Adipocyte (in vitro differentiated cells): ENCODE data around the gene B9D1.

Experiments
- DNase-seq: peaks from one replicate; pipeline ENCODE4 v3.0.0-alpha.2; 2015; ENCODE audit warnings: low read depth
- H3K27me3 ChIP-seq: replicated peaks from 2 replicates; pipeline ENCODE4 v1.7.0; 2013; ENCODE audit warnings: mild to moderate bottlenecking, low read length, moderate library complexity; ENCODE audit not compliant: control insufficient read depth, insufficient read depth
- H3K36me3 ChIP-seq: 2 replicates; pipeline ENCODE4 v1.7.0; 2013; ENCODE audit warnings: low read length, mild to moderate bottlenecking, moderate library complexity; ENCODE audit not compliant: control insufficient read depth, insufficient read depth, severe bottlenecking
- H3K4me1 ChIP-seq: 2 replicates; pipeline ENCODE4 v1.7.0; 2013; ENCODE audit warnings: mild to moderate bottlenecking, low read length, moderate library complexity; ENCODE audit not compliant: control insufficient read depth, insufficient read depth
- H3K4me3 ChIP-seq: 2 replicates; pipeline ENCODE4 v1.7.0; 2013; ENCODE audit warnings: mild to moderate bottlenecking, low read length, moderate library complexity
- H3K9ac ChIP-seq: 2 replicates; pipeline ENCODE4 v1.7.0; 2013; ENCODE audit warnings: mild to moderate bottlenecking, low read length, moderate library complexity
- H3K9me3 ChIP-seq: 2 replicates; pipeline ENCODE4 v1.7.0; 2013; ENCODE audit warnings: mild to moderate bottlenecking, low read length, moderate library complexity; ENCODE audit not compliant: control insufficient read depth

Gene B9D1

GRCh38 chr17:19331134-19331533 lies 31.4 kb downstream of the B9D1 start:
- Histone ChIP-seq H3K27me3 (no peaks in the 10 kb centered on the region), H3K4me1 (peaks cover 40% of the 10 kb centered on the region), H3K9me3 (no peaks in the 10 kb centered on the region), H3K4me3 (no peak overlapping the region), H3K9ac (peak overlapping the region; percentile 27), H3K36me3 (peaks cover 14% of the 10 kb centered on the region)
- DNase-seq, result peak; percentile 90

DNA sequence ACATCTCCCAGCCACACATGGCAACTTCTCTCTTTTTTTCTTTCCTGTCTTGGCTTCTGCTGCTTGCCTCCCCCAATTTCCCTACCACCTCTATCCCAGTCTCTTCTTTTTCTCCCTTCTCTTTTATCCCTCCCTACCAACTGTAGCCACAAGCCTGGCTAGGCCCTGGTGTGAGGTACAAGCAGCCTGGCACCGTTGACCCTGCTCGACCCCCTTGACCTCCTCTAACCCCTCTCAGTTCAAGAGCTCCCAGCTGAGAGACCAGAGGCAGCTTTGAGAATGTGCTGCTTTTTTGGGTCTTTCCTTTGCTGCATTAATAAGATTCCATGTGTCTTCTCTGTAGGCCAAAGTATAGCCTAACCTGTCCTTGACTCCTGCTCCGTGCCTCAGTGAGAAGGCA lies 32.3 kb downstream of the B9D1 start:
- peaks cover 13% of the 10 kb centered on the region for H3K36me3 ChIP-seq
- H3K9ac ChIP-seq, result no peak overlapping the region
- DNase-seq, result no peak
- H3K9me3 ChIP-seq, result peaks cover 4% of the 10 kb centered on the region
- no peak overlapping the region for H3K4me3 ChIP-seq
- H3K4me1 ChIP-seq, result peaks cover 40% of the 10 kb centered on the region
- H3K27me3 ChIP-seq, result no peaks in the 10 kb centered on the region

DNA sequence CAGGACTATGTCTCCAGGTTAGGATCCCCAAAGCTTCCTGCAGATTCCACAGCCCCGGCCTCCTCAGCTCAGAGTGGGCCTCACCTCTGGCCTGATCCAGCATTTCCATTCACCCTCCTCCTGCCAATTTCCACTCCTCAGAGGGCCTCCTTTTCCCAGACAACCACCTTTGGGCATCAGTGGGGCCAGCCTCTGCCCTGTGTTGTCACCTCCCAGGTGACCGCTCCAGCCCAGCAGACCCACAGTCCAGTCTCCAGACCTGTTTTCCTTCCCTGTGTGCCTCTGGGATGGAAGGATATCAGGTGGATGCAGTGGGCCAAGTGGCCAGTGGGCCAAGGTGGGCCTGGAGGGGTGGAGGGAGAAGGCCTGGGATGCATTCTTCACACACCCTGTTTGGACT lies 32.7 kb downstream of the B9D1 start:
- no peak for DNase-seq
- Histone ChIP-seq H3K4me1 (peaks cover 40% of the 10 kb centered on the region), H3K36me3 (peaks cover 13% of the 10 kb centered on the region), H3K27me3 (no peaks in the 10 kb centered on the region), H3K9ac (no peak overlapping the region), H3K9me3 (peaks cover 4% of the 10 kb centered on the region), H3K4me3 (no peak overlapping the region)

- no peak for DNase-seq
Measured at GRCh38 chr17:19329136-19329535, 33.4 kb downstream of the B9D1 start.

GRCh38 chr17:19328441-19329061 lies 34.0 kb downstream of the B9D1 start:
- Histone ChIP-seq H3K4me1 (peaks cover 40% of the 10 kb centered on the region), H3K9ac (no peak overlapping the region), H3K36me3 (peaks cover 7% of the 10 kb centered on the region), H3K9me3 (peaks cover 4% of the 10 kb centered on the region), H3K4me3 (no peak overlapping the region), H3K27me3 (no peaks in the 10 kb centered on the region)
- DNase-seq, result no peak

More at GRCh38 chr17:19329136-19329535, 33.4 kb downstream of the B9D1 start:
- Histone ChIP-seq H3K36me3 (peaks cover 7% of the 10 kb centered on the region), H3K27me3 (no peaks in the 10 kb centered on the region), H3K4me3 (no peak overlapping the region), H3K4me1 (peaks cover 40% of the 10 kb centered on the region), H3K9me3 (peaks cover 4% of the 10 kb centered on the region), H3K9ac (no peak overlapping the region)

DNA sequence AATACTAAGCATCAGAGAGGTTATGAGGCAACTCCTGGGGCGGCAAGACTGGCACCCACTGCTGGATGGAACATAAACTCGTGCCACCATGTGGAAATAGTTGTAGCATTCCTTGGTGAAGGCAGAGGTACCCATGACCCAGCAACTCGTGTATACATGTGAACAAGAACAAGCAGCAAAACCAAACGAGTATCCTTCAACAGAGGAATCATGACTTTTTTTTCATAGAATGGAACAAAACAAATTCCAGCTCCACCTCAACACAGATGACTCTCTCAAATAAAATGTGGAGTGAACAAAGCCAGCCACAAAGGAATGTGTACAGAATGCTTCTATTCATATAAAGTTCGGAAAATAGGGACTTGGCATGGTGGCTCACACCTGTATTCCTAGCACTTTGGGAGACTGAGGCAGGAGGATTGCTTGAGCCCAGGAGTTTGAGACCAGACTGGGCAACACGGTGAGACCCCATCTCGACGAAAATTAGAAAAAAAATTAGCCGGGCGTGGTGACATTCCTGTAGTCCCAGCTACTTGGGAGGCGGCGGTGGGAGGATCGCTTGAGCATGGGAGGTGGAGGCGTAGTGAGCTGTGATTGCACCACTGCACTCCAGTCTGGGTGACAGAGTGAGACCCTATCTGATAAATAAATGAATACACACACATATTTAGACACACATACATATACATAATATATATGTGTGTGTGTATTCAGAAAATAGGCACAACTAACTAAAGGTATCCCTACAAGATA lies 35.3 kb downstream of the B9D1 start:
- Histone ChIP-seq H3K4me1 (peaks cover 40% of the 10 kb centered on the region), H3K4me3 (no peak overlapping the region), H3K9me3 (peaks cover 4% of the 10 kb centered on the region), H3K36me3 (peaks cover 9% of the 10 kb centered on the region), H3K27me3 (no peaks in the 10 kb centered on the region), H3K9ac (peak overlapping the region; percentile 16)
- DNase-seq, result peak; percentile 81

GRCh38 chr17:19325542-19325941 lies 37.0 kb downstream of the B9D1 start:
- Histone ChIP-seq H3K4me1 (peaks cover 24% of the 10 kb centered on the region), H3K9me3 (peaks cover 4% of the 10 kb centered on the region), H3K27me3 (no peaks in the 10 kb centered on the region), H3K4me3 (no peak overlapping the region), H3K36me3 (peaks cover 9% of the 10 kb centered on the region), H3K9ac (no peak overlapping the region)
- DNase-seq, result no peak

DNA sequence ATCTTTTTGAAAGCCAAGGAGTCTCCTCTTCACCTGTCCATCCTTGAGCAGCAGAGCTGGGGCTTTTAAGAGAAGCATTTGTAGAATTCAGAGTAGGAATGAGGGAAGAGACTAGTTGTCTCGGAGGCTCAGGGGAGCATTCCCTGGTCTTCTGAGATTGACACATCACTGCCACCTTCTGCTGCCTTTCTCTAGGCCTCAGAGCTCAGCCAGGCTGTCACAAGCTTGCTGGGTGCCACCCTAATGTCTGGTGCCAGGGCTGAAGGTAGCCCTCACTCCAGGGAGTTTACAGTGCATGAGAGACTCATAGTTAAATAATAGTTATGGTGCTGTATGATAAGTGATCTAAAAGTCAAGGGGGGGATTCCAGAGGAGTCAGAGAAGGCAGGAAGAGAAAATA lies 39.7 kb downstream of the B9D1 start:
- H3K4me1 ChIP-seq, result peaks cover 14% of the 10 kb centered on the region
- H3K9ac ChIP-seq, result no peak overlapping the region
- no peak overlapping the region for H3K4me3 ChIP-seq
- no peak for DNase-seq
- peaks cover 4% of the 10 kb centered on the region for H3K9me3 ChIP-seq
- peaks cover 10% of the 10 kb centered on the region for H3K36me3 ChIP-seq
- no peaks in the 10 kb centered on the region for H3K27me3 ChIP-seq

GRCh38 chr17:19322129-19322505 lies 40.4 kb downstream of the B9D1 start:
- Histone ChIP-seq H3K4me3 (no peak overlapping the region), H3K4me1 (peaks cover 13% of the 10 kb centered on the region), H3K36me3 (peaks cover 16% of the 10 kb centered on the region), H3K9me3 (peaks cover 4% of the 10 kb centered on the region), H3K9ac (no peak overlapping the region), H3K27me3 (no peaks in the 10 kb centered on the region)
- DNase-seq, result no peak

DNA sequence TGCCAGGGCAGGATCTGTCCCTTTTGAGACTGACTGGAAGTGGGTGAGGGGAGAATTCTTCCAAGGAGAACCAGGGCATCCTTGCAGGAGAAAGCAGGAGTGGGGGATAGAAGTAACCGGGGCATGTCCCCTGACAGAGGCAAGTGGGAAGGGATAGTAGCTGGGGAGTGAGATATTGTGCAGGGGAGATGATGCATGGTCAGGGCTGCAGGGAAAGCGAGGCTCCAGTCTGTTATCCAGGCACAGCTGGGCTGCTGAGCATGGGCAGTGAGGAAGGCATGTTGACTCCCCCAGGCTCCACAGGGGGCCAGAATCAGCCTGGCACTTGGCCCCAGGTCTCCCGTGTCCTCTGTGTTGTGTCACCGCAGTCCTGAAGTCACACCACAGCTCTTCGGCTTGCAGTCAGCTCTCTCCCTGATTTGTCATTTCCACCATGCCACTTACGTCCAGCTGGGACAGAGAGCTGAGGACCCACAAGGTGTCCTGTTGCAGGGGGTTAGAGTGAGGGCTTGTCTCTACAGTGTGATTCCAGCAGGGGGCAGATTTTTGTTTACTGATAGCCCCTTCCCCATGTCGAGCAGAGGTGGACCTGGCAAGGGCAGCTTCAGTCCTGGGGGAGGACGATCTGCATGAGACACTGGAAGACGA lies 40.9 kb downstream of the B9D1 start:
- no peak overlapping the region for H3K9ac ChIP-seq
- no peak overlapping the region for H3K4me3 ChIP-seq
- H3K36me3 ChIP-seq, result peaks cover 21% of the 10 kb centered on the region
- peaks cover 9% of the 10 kb centered on the region for H3K4me1 ChIP-seq
- peaks cover 4% of the 10 kb centered on the region for H3K9me3 ChIP-seq
- no peak for DNase-seq
- no peaks in the 10 kb centered on the region for H3K27me3 ChIP-seq

DNA sequence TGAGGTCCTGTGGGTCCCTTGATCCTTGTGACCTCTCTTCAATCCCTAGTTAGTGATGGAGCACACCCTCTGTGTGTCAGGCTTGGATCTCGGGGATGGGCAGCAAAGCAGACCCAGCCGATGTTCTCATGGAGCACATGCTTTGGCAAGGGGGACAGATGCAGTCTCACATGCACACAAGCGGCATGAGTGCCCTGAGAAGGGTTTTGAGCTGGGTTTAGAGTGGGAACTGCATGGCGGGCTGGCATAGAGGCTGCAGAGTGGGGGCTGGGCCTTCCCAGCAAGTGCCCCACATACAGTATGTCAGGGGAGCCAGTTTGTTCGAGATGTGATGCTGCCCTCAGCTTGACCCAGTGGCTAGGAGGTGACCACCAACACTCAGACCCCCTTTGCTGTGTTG lies 41.6 kb downstream of the B9D1 start:
- H3K36me3 ChIP-seq, result peaks cover 28% of the 10 kb centered on the region
- H3K4me3 ChIP-seq, result no peak overlapping the region
- no peaks in the 10 kb centered on the region for H3K27me3 ChIP-seq
- H3K4me1 ChIP-seq, result peaks cover 8% of the 10 kb centered on the region
- H3K9ac ChIP-seq, result no peak overlapping the region
- H3K9me3 ChIP-seq, result peaks cover 4% of the 10 kb centered on the region
- no peak for DNase-seq
